Testis (tissue), 2 donors: ENCODE data around the gene GPBP1L1.

Experiments
- CTCF ChIP-seq, 3 experiments: fragments of 450-650 bp in 2 of 3; fragments of 200-600 bp in 1 of 3; sonication (generic) in 1 of 3; IDR thresholded peaks; one replicate each; pipeline ENCODE4 v1.5.1; 2016 to 2019; ENCODE audit warnings: antibody characterized with exemption in 3 of 3, mild to moderate bottlenecking in 2 of 3, moderate library complexity in 1 of 3
- POLR2A ChIP-seq: fragments of 450-650 bp; IDR thresholded peaks from one replicate; pipeline ENCODE4 v1.6.1; 2017; ENCODE audit warnings: antibody characterized with exemption, mild to moderate bottlenecking, moderate library complexity

- TF ChIP-seq CTCF (IDR thresholded peaks at IDR 0.05) (no peak), POLR2A (no peak)
These were observed 91.9 kb downstream of the GPBP1L1 start for GRCh38 chr1:45594412-45594811.
